Measurements from ENCODE around the gene MCU.
"Not testable (repeated sequence)": the region's sequence is repeated elsewhere in the genome, so short reads cannot be mapped to it uniquely, and the experiment has no call there.

MCU gene

DNA sequence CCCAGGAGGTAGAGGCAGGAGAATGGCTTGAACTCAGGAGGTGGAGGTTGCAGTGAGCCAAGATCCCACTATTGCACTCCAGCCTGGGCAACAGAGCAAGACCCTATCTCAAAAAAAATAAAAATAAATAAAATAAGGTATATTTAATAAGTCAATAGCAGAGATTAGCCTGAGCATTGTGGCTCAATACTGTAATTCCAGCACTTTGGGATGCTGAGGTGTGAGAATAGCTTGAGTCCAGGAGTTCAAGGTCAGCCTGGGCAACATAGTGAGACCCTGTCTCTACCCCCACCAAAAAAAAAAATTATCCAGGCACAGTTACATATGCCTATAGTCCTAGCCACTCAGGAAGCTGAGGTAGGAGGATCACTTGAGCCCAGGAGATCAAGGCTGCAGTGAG lies 163.2 kb downstream of the MCU start:
- no peak for DNase-seq

DNA sequence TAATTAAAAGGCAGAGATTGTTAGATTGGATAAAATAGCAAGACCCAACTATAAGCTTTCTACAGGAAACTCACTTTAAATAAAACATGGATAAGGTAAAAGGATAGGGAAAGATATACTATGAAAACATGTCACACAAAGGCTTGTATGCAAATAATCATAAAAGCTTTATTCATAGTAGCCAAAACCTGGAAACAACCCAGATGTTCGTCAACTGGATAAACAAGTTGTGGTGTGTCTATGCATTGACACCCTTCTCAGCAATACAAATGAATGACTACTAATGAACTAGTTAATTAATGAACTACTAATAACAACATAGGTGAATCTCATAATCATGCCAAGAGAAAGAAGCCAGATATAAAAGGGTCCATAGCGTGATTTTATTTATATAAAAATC lies 163.8 kb downstream of the MCU start:
- DNase-seq, result no peak

DNA sequence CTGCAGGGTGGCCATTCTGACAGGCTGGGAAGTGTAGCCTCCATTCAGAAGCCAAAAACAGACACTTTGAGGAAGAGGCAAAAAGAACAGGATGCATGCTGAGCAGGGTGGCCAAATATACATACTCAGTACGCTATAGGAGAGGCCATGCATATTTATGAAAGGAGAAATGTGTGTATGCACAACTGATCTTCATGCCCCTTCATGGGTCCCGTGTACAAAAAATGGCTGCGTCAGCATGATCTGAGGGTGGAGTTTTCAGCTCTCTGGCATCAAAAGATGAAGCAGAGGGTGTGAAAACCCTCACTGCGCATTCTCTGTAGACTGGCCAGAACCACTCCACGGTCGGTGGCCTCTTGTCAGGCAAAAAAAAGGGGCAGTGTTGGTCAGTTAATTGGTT lies 166.1 kb downstream of the MCU start:
- DNase-seq, result no peak

DNA sequence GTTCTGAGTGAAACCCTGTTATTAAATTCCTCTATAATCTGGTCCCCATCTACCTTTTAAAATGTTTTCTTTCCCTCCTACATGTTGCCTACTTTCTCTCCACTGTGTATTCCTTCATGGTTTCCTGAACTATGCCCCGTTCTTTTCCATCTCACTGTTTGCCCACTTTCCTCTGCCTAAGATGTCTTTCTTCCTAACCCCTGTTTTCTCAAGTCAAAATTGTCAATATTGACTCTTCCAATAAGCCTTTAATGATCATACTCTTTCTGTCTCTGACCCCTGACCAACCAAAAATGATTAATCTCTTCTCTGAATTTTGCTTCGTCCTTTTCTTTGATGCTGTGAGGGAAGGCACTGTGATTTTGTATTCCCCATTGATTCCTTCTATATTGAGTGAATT lies 171.0 kb downstream of the MCU start:
- no peak for DNase-seq

DNA sequence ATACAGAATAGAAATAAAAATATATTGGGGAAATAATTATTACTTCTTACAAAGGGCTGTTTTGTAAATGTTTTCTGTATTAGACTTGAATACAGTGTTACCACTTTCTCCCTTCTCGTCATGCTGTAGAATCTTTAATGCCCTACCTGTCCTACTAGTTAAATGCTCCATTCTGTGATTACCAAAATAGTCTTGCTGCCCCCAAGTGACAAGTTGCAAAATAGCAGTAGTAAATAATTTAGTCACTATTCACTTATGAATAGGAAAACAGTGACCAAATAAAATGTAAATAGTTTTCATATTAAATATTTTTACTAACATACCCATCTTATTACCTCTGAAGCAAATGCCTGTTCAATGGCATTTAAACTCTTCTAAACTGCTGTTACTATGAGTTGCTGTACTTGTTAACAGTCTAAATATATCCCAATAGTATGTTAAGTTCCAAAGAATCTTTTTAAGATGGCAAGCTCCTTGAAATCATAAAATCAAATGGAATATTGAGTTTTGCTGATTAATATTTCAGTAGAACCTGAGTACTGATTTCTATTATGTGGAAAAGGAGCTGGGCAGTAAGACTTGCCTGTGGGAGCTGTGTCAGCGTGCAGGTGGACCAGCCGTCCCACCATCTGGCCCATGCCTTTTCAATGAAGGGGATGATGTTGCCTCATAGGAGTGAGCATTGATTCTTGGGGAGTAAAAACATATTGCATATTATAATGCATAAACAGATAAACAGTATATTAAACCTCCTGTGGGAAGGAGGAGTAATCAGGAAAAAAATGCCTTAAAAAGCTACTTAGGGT lies 183.5 kb downstream of the MCU start:
- DNase-seq, result peak; percentile 3

DNA sequence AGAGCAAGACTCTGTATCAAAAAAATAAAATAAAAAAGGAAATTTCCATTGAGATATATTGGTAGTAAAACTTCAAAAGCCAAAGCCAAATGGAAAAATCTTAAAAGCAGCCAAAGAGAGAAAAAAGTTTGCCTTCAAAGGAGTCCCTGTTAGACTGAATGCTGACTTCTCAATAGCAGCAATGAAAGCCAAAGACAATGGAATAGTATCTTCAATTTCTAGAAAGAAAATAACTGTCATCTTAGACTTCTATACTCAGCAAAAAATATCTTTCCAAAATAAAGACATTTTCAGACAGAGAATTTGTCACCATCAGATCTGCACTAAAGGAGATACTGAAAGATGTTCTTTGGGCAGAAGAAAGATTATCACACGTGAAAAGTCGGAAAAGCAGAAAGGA lies 187.3 kb downstream of the MCU start:
- no peak for DNase-seq

DNA sequence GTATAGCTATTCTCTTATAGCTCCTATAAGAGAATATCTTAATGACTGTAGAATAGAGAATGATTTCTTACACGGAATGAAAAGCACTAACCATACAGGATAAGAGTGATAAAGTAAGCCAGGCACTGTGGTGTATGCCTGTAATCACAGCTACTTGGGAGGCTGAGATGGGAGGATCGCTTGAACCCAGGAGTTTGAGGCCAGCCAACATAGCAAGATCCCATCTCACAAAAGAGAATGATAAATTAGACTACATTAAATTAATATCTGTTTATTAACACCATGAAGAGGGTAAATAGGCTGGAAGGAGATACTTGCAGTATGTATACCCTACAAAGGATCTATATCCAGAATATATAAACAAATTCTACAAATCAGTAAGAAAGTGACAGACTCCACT lies 189.3 kb downstream of the MCU start:
- DNase-seq, result no peak

DNA sequence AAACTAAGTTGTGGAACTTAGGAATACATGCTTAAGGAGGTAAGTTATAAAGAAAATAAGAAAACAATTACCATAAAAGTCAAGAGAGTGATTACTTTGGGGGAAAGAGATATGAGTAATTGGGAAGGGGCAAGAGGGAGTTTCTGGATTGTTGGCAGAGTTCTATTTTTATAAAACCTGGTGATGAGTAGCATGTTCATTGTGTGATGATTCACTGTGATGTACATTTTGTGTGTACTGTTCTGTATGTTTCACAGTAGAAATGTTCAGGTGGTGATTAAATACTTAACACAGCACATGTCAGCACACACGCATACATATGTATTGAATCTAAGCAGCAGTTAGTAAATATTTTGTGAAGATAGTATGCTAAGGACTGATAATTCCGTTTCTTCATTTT lies 191.9 kb downstream of the MCU start:
- no peak for DNase-seq

DNA sequence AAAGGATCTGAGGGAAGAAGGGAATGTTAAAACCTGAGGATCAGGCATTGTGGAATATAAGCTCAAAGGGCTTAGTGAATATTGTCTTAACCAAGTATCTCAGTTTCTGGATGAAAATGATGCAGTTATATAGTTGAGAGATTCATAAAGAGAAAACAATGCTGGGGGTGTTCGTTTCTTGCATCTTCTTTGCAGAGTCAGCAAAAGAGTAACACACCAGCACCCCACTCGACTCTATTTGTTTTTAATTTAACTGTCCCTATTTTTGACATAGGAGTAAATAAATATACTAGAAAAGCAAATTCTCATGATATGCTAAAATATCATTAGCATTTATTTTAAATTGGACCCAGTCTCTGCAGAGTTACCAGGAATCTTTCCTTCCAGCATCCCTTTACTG lies 194.0 kb downstream of the MCU start:
- DNase-seq, result no peak

DNA sequence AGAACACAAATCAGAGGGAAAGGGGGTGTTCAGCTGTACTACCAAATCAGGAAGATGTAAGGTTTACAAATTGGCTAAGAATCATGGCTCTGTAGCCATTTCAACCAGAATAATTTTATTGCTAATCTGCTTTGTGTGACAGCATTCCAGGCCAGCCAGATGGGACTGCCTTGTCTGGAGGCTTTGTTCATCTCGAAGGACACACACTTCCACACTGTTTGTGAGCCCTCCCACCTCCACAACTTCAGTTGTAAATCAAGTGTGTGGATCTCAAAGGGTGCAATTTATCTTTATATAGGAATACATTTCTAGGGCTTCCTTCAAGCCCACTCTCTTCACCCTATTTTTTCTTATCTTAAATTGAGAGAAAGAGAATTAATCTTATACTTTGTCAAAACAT lies 194.7 kb downstream of the MCU start:
- DNase-seq, result no peak

DNA sequence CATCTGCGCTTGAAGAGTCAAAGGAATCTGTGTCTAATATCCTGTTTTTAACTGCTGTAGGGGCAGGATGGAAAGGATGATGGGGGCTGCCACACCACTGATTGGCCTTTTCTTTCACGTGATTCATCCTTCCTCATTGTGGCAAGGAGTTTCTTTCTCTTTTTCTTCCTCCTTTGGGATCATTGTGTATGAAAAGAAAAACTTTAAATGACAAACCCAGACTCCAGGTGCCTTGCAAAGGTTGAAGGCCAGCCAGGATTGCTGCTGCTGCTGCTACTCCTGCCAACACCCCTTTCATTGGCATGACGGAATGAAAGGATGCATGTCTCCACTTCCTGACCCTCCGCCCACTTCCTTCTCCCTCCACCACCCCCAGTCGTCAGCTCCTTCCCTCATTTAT lies 195.1 kb downstream of the MCU start:
- DNase-seq, result no peak

DNA sequence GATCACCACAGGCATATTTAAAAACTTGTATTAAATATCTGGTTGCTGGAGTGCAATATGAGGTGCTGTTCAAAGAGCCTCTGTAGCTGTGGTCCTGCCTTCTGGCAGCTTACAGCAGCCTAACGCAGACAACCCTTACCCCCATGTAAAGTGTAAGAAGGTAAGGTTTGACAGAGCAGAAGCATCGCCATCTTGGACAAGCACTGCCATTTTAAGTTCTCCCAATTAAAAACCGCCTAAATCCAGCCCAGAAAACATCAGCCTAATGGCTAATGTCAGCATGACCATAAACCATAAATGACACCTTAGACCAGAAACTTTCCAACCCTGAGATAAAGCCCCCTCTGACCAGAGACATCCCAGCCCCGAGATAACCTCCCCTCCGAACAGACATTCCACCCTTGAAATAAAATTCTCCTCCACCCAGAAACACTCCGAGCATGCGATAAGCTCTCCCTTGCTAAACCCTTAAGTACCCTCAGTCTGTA lies 196.3 kb downstream of the MCU start:
- DNase-seq, result no peak

DNA sequence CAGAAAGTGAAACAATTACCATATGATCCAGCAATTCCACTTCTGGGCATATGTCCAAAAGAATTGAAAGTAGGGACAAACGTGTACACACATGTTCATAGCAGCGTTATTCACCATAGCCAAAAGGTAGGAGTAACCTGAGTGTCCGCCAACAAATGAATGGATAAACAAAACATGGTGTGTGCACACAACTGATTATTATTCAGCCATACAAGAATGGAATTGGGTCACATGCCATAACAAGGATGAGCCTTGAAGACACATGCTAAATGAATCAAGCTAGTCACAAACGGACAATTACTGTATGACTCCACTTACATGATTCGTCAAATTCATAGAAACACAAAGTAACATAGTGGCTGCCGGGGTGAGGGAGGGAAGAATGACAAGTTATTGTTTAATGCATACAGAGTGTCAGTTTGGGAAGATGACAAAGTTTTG lies 197.5 kb downstream of the MCU start:
- DNase-seq, result peak; percentile 43

DNA sequence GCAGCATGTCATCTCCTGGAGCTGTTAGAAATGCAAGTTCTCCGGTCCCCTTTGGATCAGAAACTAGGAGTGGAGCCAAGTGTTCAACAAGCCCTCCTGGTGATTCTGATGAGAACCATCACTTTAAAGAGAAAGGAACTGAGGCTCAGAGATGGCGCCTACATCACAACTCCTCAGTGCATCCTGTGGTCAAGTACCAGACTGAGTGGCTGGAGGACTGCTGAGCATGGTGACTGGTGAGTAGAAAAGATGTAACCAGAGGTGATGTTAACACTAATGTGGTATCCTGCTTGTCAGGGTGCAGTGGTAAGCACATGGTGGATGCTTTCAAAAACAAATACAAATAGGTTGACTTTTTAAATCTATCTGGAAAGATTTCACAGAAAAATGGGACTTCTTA lies 198.1 kb downstream of the MCU start:
- DNase-seq, result no peak

DNA sequence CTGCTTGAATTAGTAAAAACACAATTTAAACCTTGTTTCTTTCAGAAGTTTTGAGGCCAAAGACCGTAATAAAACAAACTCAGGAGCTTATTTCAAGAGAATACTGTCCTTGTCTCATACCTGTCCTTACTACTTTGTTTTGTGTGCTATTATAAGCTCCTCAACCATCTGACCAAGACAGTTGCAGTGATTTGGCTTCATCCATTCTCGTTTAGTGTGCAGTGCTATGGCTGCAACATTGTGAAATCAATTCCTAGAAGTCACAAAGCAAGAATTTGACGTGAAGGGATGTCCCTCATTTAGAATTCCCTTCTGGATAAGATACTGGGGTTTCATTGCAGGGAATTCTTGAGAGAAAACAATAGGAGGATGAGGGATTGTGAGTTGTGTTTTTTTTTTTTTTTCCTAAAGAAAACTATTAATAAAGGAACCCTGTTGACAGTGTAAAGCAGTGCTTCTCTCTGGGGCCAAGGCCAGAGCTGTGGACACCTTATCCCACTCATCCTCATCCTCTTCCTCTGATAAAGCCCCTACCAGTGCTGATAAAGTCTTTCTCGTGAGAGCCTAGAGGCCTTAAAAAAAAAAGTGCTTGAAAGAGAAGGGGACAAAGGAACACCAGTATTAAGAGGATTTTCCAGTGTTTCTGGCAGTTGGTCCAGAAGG lies 201.3 kb downstream of the MCU start, which contains the start of gene OIT3:
Gene OIT3, plus strand, starts transcription at position 604 of the 663 bp plus-strand sequence. CDS start 60 bp downstream, outside the sequence.
- no peak for DNase-seq

DNA sequence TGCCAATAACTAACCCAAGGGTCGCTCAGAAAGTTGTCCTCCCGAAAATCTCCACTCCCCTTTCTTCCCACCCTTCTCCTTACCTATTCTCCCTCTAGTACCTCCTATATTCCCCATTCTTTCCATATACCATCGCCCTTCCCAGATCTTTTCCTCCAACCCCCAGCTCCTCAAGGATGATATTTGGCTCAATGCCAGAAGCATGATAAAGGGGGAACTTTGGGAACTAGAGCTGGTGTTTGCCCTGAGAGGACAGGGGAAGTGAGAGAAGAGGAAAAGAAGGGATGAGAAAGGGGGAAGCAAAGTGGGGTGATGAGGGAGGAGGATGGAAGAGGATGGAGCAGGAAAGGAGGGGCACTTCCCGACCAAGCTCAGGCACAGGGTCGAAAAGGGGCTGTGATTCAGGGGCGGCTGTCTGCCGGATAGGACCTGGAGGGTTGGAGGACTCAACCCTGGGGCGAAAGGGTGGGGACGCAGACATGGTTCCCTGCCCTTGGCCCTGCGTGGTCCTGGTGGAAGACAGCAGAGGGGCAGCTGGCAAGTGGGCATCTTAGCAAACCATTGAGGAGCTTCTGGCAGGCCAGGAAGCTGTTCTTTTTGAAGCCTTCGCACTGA lies 203.4 kb downstream of the MCU start:
- no peak for DNase-seq

DNA sequence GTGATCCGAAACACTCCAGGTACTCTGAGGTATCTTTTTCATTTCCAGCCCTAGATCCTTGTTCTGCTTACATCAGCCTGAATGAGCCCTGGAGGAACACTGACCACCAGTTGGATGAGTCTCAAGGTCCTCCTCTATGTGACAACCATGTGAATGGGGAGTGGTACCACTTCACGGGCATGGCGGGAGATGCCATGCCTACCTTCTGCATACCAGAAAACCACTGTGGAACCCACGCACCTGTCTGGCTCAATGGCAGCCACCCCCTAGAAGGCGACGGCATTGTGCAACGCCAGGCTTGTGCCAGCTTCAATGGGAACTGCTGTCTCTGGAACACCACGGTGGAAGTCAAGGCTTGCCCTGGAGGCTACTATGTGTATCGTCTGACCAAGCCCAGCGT lies 206.7 kb downstream of the MCU start:
- no peak for DNase-seq

DNA sequence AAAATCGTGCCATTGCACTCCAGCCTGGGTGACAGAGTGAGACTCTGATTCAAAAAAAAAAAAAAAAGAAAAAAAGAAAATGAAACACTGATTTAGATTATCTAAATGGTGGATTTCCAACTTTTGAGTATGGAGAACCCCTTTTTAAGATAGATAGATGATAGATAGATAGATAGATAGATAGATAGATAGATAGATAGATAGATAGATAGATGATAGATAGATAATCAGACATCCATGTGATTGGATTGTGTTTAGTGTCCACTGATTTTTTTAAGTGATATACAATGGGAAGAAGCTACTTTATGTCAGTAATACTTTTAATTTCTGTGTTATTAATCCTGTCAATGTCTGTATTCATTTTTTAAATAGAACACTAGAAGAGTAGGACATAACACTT lies 207.6 kb downstream of the MCU start:
- DNase-seq, result no peak

DNA sequence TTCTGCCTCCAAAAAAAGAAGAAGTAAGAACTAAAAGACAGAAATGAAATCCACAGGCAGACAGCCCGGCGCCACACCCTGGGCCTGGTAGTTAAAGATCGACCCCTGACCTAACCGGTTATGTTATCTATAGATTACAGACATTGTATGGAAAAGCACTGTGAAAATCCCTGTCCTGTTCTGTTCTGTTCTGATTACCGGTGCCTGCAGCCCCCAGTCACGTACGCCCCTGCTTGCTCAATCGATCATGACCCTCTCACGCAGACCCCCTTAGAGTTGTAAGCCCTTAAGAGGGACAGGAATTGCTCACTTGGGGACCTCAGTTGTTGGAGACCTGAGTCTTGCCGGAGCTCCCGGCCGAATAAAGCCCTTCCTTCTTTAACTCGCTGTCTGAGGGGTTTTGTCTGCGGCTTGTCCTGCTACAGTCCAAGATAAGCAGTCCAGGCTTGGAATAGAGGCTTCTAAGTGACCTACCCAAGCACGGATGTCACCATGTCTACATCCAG lies 212.1 kb downstream of the MCU start:
- not testable (repeated sequence) for DNase-seq

DNA sequence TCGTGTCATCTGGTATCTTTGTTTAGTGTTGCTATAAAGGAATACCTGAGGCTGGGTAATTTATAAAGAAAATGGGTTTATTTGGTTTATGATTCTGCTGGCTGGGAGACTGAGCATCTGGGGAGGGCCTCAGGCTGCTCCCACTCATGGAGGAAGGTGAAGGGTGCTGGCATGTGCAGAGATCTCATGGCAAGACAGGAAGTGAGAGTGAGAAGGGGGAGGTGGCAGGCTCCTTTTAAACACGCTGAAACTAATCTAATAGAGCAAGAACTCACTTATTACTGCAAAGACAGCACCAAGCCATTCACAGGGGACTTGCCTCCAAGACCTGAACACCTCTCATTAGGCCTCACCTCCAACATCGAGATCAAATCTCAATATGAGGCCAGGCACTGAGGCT lies 212.9 kb downstream of the MCU start:
- DNase-seq, result no peak

DNA sequence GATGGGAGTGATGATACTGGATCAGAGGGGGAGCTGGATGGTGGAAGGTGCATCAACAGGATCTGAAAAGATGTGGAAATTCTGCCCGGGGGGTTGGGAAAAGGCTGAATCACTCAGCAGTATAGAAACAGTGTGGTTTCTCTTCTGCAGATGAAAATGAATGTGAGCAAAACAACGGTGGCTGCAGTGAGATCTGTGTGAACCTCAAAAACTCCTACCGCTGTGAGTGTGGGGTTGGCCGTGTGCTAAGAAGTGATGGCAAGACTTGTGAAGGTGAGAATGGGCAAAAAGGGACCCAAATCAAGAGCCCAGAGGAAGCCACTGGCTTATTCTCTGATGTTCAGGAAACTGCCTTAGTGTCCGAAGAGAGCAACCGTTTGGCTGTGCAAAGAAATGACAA lies 214.5 kb downstream of the MCU start:
- DNase-seq, result no peak

DNA sequence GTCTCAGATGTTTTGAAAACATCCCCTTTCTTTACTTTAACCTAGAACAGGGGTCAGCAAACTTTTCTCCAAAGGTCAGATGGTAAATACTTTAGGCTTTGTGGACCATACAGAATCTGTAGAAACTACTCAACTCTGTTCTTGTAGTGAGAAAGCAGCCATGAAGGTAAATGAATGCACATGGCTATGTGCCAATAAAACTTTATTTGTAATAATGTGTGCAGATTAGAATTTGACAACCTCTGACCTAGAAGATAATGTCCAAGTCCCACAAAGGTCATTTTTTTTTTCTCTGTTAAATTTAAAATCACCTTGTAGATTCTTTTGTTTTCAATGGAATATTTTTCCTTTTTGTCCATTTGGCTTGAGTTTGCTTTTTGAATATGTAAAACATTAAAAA lies 218.8 kb downstream of the MCU start:
- DNase-seq, result no peak

DNA sequence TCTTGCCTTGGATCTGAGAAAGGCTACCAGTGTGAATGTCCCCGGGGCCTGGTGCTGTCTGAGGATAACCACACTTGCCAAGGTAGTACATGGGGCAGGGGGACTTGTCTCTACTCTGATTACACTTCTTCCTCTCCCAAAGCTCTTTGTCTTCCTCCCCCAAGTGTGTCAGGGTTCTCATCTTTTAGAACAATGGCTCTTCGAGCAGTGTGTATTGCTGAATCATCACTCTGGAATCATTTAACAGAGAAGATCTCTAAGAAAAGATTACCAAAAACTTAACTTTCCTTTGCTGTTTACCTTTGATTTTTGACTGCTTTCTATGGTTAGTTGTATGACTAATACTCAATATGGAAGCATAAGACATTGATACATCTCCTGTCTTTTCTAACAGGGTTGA lies 219.8 kb downstream of the MCU start:
- DNase-seq, result no peak

DNA sequence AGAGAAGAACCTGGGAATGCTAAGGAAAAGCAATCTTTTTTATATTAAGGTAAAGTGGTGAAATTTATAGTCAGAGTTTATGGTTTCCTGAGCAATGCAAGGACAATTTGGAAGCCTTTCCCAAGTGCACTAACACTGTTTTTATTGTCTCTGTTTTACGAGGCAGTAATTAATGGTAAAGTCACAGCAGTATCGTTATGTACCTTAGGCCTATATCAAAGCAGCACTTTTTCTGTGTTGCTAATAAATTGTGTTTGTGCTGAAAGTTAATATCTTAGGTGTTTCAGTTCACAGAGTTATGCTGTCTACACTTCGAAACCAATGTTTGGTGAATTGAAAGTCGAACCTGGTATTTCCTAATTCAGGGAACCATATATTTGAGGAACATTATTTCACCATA lies 220.8 kb downstream of the MCU start:
- no peak for DNase-seq
